H1 (cell line): ENCODE measurements around the gene MYH9. TPM values are rescaled to one million over a fixed set of nuclear protein-coding genes. Genes with fewer than 3 reads are reported as not detected.

Experiments used
- EP300 ChIP-seq, 2 experiments: IDR thresholded peaks; 1 replicate in 1 of 2; 2 replicates in 1 of 2; pipeline ENCODE4 v1.6.1; 2011 to 2012; ENCODE audit warnings: low read depth in 2 of 2, low read length in 2 of 2, mild to moderate bottlenecking in 2 of 2, borderline replicate concordance in 1 of 2, inconsistent platforms in 1 of 2, moderate library complexity in 1 of 2
- FOSL1 ChIP-seq: IDR thresholded peaks from 2 replicates; pipeline ENCODE4 v1.6.1; 2011; ENCODE audit warnings: mild to moderate bottlenecking, low read depth, low read length, moderate library complexity; ENCODE audit not compliant: insufficient read depth
- GABPA ChIP-seq: IDR thresholded peaks from 2 replicates; pipeline ENCODE4 v1.6.1; 2011; ENCODE audit warnings: mild to moderate bottlenecking, low read length, moderate library complexity, borderline replicate concordance; ENCODE audit not compliant: insufficient read depth
- RBBP5 ChIP-seq: IDR thresholded peaks from 2 replicates; pipeline ENCODE4 v1.7.1; 2012; ENCODE audit warnings: low read depth, mild to moderate bottlenecking, inconsistent platforms, low read length, moderate library complexity, borderline replicate concordance
- RNF2 ChIP-seq: fragments of 200-900, 300-1000 bp; sonication (generic); IDR thresholded peaks from 2 replicates; pipeline ENCODE4 v1.7.1; 2016; ENCODE audit warnings: borderline replicate concordance, low read depth, mild to moderate bottlenecking, antibody characterized with exemption, low read length; ENCODE audit not compliant: poor library complexity, severe bottlenecking; ENCODE audit errors: missing control alignments
- SIN3A ChIP-seq, 2 experiments: IDR thresholded peaks in 1 of 2; conservative IDR thresholded peaks in 1 of 2; 2 replicates each; pipeline ENCODE4 v1.6.1; 2011 to 2012; ENCODE audit warnings: low read length in 2 of 2, improper control_type of control experiment in 1 of 2, low read depth in 1 of 2, mild to moderate bottlenecking in 1 of 2
- TAF1 ChIP-seq: IDR thresholded peaks from 2 replicates; pipeline ENCODE4 v1.6.1; 2011; ENCODE audit warnings: mild to moderate bottlenecking, low read depth, low read length
- polyA plus RNA-seq, 7 experiments: library from polyadenylated mRNA; depleted of rRNA in 3 of 7; stranded (reverse) in 5 of 7; unstranded in 2 of 7; fragments of >200 nt in 5 of 7; fragments of 200-250 nt in 2 of 7; gene quantifications; 1 replicate in 5 of 7; 2 replicates in 1 of 7; 4 replicates in 1 of 7; pipeline versions ENCODE4 v1.2.1 to v1.2.3, GENCODE V29; 2011 to 2013; ENCODE audit warnings: missing spikeins in 2 of 7, mixed read lengths in 2 of 7
- total RNA-seq: library from RNA; stranded (reverse); fragmentation: NEBNext Ultra II Directional; extraction: Animal tissue kit (Norgen Biotek cat#: 25700); gene quantifications from 2 replicates; pipeline ENCODE4 v1.2.1, GENCODE V29; 2021
- TF ChIP-seq, protein P1 (sequence below): IDR thresholded peaks from 2 replicates; pipeline ENCODE4 v1.6.1; 2012; ENCODE audit warnings: low read length, inconsistent platforms
- TF ChIP-seq, protein P2 (sequence below), 3 experiments: IDR thresholded peaks; 1 replicate in 2 of 3; 2 replicates in 1 of 3; pipeline versions ENCODE4 v1.5.1 to v1.6.1; 2011; ENCODE audit warnings: low read length in 3 of 3, mild to moderate bottlenecking in 3 of 3, inconsistent platforms in 2 of 3, low read depth in 1 of 3, moderate library complexity in 1 of 3; ENCODE audit not compliant: insufficient read depth in 1 of 3; ENCODE audit errors: control extremely low read depth in 1 of 3

The MYH9 gene
- total and polyA plus RNA-seq, 2 of the 8 experiments (the other 6 are each of a cell fraction or from before 2014, with no cell fraction given): 24.9 to 322 TPM

DNA sequence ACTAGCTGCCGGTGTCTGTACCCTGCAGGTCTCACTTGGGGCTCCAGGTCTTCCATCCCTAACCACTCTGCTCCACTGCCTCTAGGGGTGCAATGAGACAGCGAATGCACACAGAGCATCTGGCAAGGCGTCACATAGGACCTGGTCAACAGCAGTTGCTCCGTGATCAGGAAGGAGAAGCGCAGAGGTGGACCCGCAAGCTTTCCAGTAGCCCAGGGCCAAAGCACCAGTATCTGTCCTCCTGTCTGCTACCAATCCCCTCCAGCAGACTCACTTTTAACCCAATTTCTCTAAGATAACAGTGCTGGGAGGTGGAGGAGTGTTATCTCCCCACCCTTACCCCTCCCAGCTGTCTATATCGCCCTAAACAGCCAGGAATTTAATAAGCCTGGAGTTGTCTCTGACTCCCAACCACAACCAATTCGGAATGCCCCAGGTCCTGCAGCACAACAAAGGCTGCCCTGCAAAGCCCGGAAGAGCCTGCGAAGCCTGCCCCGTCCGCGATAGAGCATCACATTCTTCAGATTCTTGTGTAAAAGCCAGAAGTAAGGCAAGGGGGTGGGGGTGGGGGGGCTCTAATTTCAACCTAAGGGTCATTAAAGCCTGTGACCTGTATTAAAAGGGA, 19.3 kb downstream of the MYH9 start (continued):
- TF ChIP-seq GABPA (no peak), SIN3A (conservative IDR thresholded peaks at IDR 0.05 in 1 of 2, IDR thresholded peaks at IDR 0.05 in 1 of 2; ENCODE audit: low read depth in 1 of 2, low read length in 2 of 2) (peak in 1 of 2 experiments; percentile 68; a peak in 1 of 4 replicates), TAF1 (peak; percentile 36; the same call in 1 of the 2 replicates), FOSL1 (no peak), EP300 (IDR thresholded peaks at IDR 0.05; ENCODE audit: borderline replicate concordance in 1 of 2, low read depth in 2 of 2, low read length in 2 of 2) (peak in 1 of 2 experiments; percentile 92; a peak in 1 of 3 replicates), RNF2 (no peak), RBBP5 (peak; percentile 75; the same call in 1 of the 2 replicates)
- TF ChIP-seq, protein P1, sequence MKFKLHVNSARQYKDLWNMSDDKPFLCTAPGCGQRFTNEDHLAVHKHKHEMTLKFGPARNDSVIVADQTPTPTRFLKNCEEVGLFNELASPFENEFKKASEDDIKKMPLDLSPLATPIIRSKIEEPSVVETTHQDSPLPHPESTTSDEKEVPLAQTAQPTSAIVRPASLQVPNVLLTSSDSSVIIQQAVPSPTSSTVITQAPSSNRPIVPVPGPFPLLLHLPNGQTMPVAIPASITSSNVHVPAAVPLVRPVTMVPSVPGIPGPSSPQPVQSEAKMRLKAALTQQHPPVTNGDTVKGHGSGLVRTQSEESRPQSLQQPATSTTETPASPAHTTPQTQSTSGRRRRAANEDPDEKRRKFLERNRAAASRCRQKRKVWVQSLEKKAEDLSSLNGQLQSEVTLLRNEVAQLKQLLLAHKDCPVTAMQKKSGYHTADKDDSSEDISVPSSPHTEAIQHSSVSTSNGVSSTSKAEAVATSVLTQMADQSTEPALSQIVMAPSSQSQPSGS: no peak; the same call in 1 of the 2 replicates
- TF ChIP-seq, protein P2, sequence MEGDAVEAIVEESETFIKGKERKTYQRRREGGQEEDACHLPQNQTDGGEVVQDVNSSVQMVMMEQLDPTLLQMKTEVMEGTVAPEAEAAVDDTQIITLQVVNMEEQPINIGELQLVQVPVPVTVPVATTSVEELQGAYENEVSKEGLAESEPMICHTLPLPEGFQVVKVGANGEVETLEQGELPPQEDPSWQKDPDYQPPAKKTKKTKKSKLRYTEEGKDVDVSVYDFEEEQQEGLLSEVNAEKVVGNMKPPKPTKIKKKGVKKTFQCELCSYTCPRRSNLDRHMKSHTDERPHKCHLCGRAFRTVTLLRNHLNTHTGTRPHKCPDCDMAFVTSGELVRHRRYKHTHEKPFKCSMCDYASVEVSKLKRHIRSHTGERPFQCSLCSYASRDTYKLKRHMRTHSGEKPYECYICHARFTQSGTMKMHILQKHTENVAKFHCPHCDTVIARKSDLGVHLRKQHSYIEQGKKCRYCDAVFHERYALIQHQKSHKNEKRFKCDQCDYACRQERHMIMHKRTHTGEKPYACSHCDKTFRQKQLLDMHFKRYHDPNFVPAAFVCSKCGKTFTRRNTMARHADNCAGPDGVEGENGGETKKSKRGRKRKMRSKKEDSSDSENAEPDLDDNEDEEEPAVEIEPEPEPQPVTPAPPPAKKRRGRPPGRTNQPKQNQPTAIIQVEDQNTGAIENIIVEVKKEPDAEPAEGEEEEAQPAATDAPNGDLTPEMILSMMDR (IDR thresholded peaks at IDR 0.05; ENCODE audit: control extremely low read depth in 1 of 3, insufficient read depth in 1 of 3, low read depth in 1 of 3, low read length in 3 of 3): peak; percentile 2 to 35 (median 19); a peak in 2 of 4 replicates
